Endometrial microvascular endothelial cells (primary cell): Measurements from ENCODE around the gene SORD. TPM values are rescaled to one million over a fixed set of nuclear protein-coding genes. Genes with fewer than 3 reads are reported as not detected.

ENCODE experiments used
- in situ Hi-C: cut with HindIII; loops from 2 replicates; pipeline ENCODE4 v1.10.0; 2017; ENCODE audit warnings: low sequenced_read_pairs, low pct_unique_long_range_greater_than_20kb; ENCODE audit errors: inconsistent ontology term
- total RNA-seq: library from RNA; depleted of rRNA; stranded (reverse); fragments of >200 nt; gene quantifications from one replicate; pipeline ENCODE4 v1.2.3, GENCODE V29; 2015; ENCODE audit errors: inconsistent ontology term

The SORD gene
- total RNA-seq, 1 donor from 2014 or later = 21.6 TPM

DNA sequence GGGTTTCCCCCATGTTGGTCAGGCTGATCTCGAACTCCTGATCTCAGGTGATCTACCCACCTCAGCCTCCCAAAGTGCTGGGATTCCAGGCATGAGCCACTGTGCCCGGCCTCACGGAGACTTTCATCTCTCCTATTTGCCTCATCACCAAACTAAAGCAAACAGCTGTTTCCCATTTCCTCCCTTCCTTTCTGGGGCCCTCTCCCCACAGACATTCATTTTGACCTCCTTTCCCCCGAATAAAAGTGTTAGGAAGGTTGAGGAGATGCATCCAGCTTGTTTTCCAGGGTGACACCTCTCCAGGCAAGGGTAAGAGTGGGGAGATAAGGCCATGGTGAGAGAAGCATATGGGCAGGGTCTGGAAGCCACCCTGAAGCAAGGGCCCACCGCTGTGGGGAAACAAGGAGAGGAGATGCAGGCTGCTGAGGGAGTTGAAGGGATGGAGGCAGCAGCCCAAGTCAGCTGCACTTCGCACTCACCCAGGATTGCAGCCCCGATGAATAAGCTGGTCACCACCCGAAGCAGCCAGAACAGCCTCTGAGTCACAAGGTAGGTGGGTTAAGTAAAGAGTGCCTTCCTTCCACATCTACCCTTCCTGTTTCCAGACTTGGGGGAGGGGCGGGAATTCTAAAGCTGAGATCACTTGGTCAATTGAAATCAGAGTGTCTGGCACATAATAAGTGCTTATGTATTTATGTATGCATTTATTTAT, 98.9 kb downstream of the SORD start:
- in situ Hi-C loops = no loop called here

DNA sequence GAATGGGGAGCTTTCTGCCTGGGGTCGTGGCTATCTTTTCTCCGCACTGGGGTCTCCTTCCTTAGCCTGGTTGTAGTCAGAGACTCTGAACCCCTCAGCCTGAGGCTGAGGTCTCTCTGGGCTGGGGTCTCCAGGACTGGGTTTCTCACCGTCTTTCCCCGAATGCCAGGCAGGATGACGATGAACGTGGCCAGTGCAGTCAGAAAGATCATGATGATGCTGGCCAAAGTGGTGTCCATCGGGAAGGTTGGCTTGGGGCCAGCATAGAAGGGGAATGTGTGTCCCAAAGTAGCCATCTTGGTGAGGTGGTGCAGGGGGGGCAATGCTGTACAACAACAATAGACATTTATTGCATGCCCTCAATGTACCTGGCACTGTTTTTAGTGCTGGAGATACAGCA, 99.7 kb downstream of the SORD start:
- in situ Hi-C loops = no loop called here

- in situ Hi-C loops = no loop called here
Observed at GRCh38 chr15:45123397-45123796, 100.4 kb downstream of the SORD start.

- in situ Hi-C loops = no loop called here
Observed at GRCh38 chr15:45126535-45127158, 103.7 kb downstream of the SORD start.

Other genes with a start within 250 kb of the SORD start
- gene TERB2, start 66.5 kb upstream of the SORD start, total RNA-seq = not detected
- gene DUOX2, start 91.0 kb downstream of the SORD start, total RNA-seq = not detected
- not detected for gene DUOXA2, start 91.1 kb downstream of the SORD start, total RNA-seq
- gene DUOXA1, start 106.7 kb downstream of the SORD start, total RNA-seq = not detected
- gene DUOX1, start 106.8 kb downstream of the SORD start, total RNA-seq = not detected
- gene SHF, start 164.8 kb downstream of the SORD start, total RNA-seq = not detected
- gene SLC28A2, start 229.0 kb downstream of the SORD start, total RNA-seq = not detected